Measurements from ENCODE around the gene S100B.

S100B gene

GRCh38 chr21:46607636-46608035 is 2.8 kb upstream of the S100B start:
- Histone ChIP-seq H3K4me1 (no peaks in the 10 kb centered on the region), H3K9me3 (peaks cover 0 to 14% (median 5%) of the 10 kb centered on the region in 3 donors), H3K4me3 (no peak overlapping the region), H3K27me3 (peaks cover 0 to 3% of the 10 kb centered on the region in 2 donors), H3K36me3 (no peaks in the 10 kb centered on the region), H3K27ac (no peak overlapping the region)
- no peak for DNase-seq
- intact Hi-C loops (cut with DNase I; ENCODE audit: low total_unique reads): no loop called here
- TF ChIP-seq CTCF (IDR thresholded peaks at IDR 0.05): no peak

GRCh38 chr21:46606427-46606813 is 1.5 kb upstream of the S100B start:
- no peak for TF ChIP-seq CTCF (IDR thresholded peaks at IDR 0.05)
- Histone ChIP-seq H3K4me1 (no peaks in the 10 kb centered on the region), H3K4me3 (no peak overlapping the region), H3K9me3 (peaks cover 0 to 14% (median 5%) of the 10 kb centered on the region in 3 donors), H3K27me3 (peaks cover 0 to 3% of the 10 kb centered on the region in 2 donors), H3K36me3 (no peaks in the 10 kb centered on the region), H3K27ac (no peak overlapping the region)
- intact Hi-C loops (cut with DNase I; ENCODE audit: low total_unique reads): no loop called here
- no peak for DNase-seq

- DNase-seq: peak in 1 of 2 donors; percentile 59
- peaks cover 0 to 3% of the 10 kb centered on the region in 2 donors for H3K27me3 ChIP-seq
- H3K4me1 ChIP-seq: no peaks in the 10 kb centered on the region
- H3K4me3 ChIP-seq: no peak overlapping the region
- peaks cover 0 to 11% (median 5%) of the 10 kb centered on the region in 3 donors for H3K9me3 ChIP-seq
- intact Hi-C loops (cut with DNase I; ENCODE audit: low total_unique reads): no loop called here
- no peaks in the 10 kb centered on the region for H3K36me3 ChIP-seq
- TF ChIP-seq CTCF (IDR thresholded peaks at IDR 0.05): no peak
- H3K27ac ChIP-seq: no peak overlapping the region
Measured at GRCh38 chr21:46605767-46606426, 1.0 kb upstream of the S100B start.

- TF ChIP-seq CTCF (IDR thresholded peaks at IDR 0.05): no peak
- no peak overlapping the region for H3K27ac ChIP-seq
- H3K36me3 ChIP-seq: no peaks in the 10 kb centered on the region
- H3K9me3 ChIP-seq: no peaks in the 10 kb centered on the region
- peaks cover 0 to 3% (median 0%) of the 10 kb centered on the region in 4 donors for H3K4me1 ChIP-seq
- intact Hi-C loops (cut with DNase I; ENCODE audit: low total_unique reads): no loop called here
- H3K27me3 ChIP-seq: peaks cover 0 to 3% of the 10 kb centered on the region in 2 donors
- no peak for DNase-seq
- no peak overlapping the region for H3K4me3 ChIP-seq
Measured at GRCh38 chr21:46604329-46604974, 430 bp downstream of the S100B start.

- no peak overlapping the region for H3K27ac ChIP-seq
- H3K36me3 ChIP-seq: no peaks in the 10 kb centered on the region
- H3K27me3 ChIP-seq: peaks cover 0 to 3% of the 10 kb centered on the region in 2 donors
- no peak for DNase-seq
- no peak for TF ChIP-seq CTCF (IDR thresholded peaks at IDR 0.05)
- intact Hi-C loops (cut with DNase I; ENCODE audit: low total_unique reads): no loop called here
- H3K9me3 ChIP-seq: no peaks in the 10 kb centered on the region
- peaks cover 0 to 10% (median 2%) of the 10 kb centered on the region in 4 donors for H3K4me1 ChIP-seq
- H3K4me3 ChIP-seq: no peak overlapping the region
Measured at GRCh38 chr21:46603228-46603627, 1.7 kb downstream of the S100B start.

Data from tibial artery (tissue), 4 donors.